SK-N-SH (cell line): ENCODE measurements around the gene RHEBL1.

Experiments used
- EZH2phosphoT487 ChIP-seq: fragments of 200-600 bp; sonication (generic); IDR thresholded peaks from 2 replicates; pipeline ENCODE4 v1.6.1; 2017; ENCODE audit warnings: low read depth, mixed run types, mild to moderate bottlenecking, antibody characterized with exemption, moderate library complexity, borderline replicate concordance
- FOSL2 ChIP-seq: IDR thresholded peaks from 2 replicates; pipeline ENCODE4 v1.4.0; 2012; ENCODE audit warnings: low read depth, mild to moderate bottlenecking, moderate library complexity, borderline replicate concordance
- FOXM1 ChIP-seq: IDR thresholded peaks from 2 replicates; pipeline ENCODE4 v1.4.0; 2012; ENCODE audit warnings: low read depth, mild to moderate bottlenecking
- NFIC ChIP-seq: IDR thresholded peaks from 2 replicates; pipeline ENCODE4 v1.4.0; 2012; ENCODE audit warnings: borderline replicate concordance
- POLR2AphosphoS5 ChIP-seq: IDR thresholded peaks from 2 replicates; pipeline ENCODE4 v1.6.1; 2012; ENCODE audit warnings: low read depth, low read length
- RAD21 ChIP-seq: IDR thresholded peaks from 2 replicates; pipeline ENCODE4 v1.6.1; 2012; ENCODE audit warnings: mild to moderate bottlenecking, low read length
- REST ChIP-seq: IDR thresholded peaks from 2 replicates; pipeline ENCODE4 v1.6.1; 2012; ENCODE audit warnings: mild to moderate bottlenecking, low read depth, low read length, moderate library complexity
- RFX5 ChIP-seq: IDR thresholded peaks from 2 replicates; pipeline ENCODE4 v1.6.1; 2012; ENCODE audit warnings: mild to moderate bottlenecking, improper control_type of control experiment, low read length
- RXRA ChIP-seq: IDR thresholded peaks from 2 replicates; pipeline ENCODE4 v1.4.0; 2012; ENCODE audit warnings: low read depth, mild to moderate bottlenecking, borderline replicate concordance
- TAF1 ChIP-seq: IDR thresholded peaks from 2 replicates; pipeline ENCODE4 v1.6.1; 2012; ENCODE audit warnings: low read depth, mild to moderate bottlenecking, low read length, moderate library complexity, borderline replicate concordance
- TCF12 ChIP-seq: IDR thresholded peaks from 2 replicates; pipeline ENCODE4 v1.4.0; 2012
- USF1 ChIP-seq: IDR thresholded peaks from 2 replicates; pipeline ENCODE4 v1.4.0; 2012; ENCODE audit warnings: low read depth, borderline replicate concordance
- USF2 ChIP-seq: fragments of 150-350 bp; IDR thresholded peaks from 2 replicates; pipeline ENCODE4 v1.6.1; 2017; ENCODE audit warnings: antibody characterized with exemption, low read length, low read depth, borderline replicate concordance
- TF ChIP-seq, protein P1 (sequence below): fragments of 200-600 bp; sonication (generic); IDR thresholded peaks from 2 replicates; pipeline ENCODE4 v1.6.1; 2017; ENCODE audit warnings: antibody characterized with exemption, mild to moderate bottlenecking, moderate library complexity

DNA sequence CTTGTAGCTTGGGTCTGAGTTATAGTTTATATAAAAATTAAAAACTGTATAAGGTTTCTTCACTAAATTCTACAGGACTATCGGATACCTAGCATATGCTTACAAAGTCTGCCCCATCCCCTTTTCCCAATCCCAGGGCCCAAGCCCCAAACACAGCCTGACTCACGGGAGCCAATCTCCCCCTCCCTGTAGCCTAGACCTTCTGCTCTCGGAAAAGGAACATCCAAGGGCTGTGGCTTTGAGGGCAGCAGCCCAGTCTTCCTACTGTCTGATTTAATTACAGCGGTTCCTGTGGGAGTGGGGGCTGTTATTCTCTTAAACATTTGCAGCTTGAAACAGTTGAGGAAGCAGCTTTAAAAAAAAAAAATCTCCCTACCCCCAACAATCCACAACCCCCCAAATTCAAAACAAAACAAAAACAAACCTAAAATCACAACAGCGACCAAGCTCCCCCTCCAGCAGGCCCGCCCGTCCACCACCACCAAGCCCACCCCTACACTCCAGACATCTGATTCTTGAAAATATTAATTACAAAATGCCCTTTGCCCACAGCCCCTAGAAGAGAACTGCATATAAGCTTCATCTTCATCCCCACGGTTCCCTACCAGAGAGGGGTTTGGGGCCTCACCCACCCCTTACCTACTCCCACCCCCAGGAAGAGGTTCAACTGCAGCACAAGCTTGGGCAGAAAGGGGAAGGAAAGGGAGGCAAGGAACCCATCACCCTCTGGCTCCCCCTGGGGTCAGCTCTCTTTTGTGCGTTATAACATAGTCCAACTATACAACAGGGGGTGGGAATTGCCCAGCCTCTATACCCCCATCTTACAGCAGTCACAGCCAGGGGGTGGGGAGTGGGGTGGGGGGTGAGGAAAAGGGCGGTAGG lies 50.1 kb downstream of the RHEBL1 start:
- TF ChIP-seq TAF1 (no peak), TCF12 (no peak), RAD21 (no peak), EZH2phosphoT487 (no peak), USF2 (no peak), FOXM1 (no peak), RXRA (no peak), REST (no peak), USF1 (no peak), NFIC (no peak), RFX5 (no peak), FOSL2 (no peak), POLR2AphosphoS5 (no peak)
- TF ChIP-seq, protein P1, sequence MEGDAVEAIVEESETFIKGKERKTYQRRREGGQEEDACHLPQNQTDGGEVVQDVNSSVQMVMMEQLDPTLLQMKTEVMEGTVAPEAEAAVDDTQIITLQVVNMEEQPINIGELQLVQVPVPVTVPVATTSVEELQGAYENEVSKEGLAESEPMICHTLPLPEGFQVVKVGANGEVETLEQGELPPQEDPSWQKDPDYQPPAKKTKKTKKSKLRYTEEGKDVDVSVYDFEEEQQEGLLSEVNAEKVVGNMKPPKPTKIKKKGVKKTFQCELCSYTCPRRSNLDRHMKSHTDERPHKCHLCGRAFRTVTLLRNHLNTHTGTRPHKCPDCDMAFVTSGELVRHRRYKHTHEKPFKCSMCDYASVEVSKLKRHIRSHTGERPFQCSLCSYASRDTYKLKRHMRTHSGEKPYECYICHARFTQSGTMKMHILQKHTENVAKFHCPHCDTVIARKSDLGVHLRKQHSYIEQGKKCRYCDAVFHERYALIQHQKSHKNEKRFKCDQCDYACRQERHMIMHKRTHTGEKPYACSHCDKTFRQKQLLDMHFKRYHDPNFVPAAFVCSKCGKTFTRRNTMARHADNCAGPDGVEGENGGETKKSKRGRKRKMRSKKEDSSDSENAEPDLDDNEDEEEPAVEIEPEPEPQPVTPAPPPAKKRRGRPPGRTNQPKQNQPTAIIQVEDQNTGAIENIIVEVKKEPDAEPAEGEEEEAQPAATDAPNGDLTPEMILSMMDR = peak; percentile 42
